ENCODE results near the gene VPS13D. TPM values are rescaled to one million over a fixed set of nuclear protein-coding genes. Genes with fewer than 3 reads are reported as not detected.

The VPS13D gene
- total RNA-seq, 1 donor from 2014 or later = 81.7 TPM

GRCh38 chr1:12206238-12206637 lies 23.6 kb upstream of the VPS13D start:
- Histone ChIP-seq H3K36me3 (peaks cover 50% of the 10 kb centered on the region), H3K9me3 (no peaks in the 10 kb centered on the region), H3K27me3 (ENCODE audit: low read depth) (no peaks in the 10 kb centered on the region), H3K4me1 (peaks cover 18% of the 10 kb centered on the region), H3K4me3 (no peak overlapping the region), H3K27ac (no peak overlapping the region)
- DNase-seq = no peak
- no peak for TF ChIP-seq CTCF (IDR thresholded peaks at IDR 0.05)
- intact Hi-C loops (cut with DNase I) = loop anchor here (5.0 kb wide), 1 partner anchor 79 kb away; no protein-coding TSS in a partner anchor
- no peak for ATAC-seq

- Histone ChIP-seq H3K4me1 (peaks cover 18% of the 10 kb centered on the region), H3K36me3 (peaks cover 47% of the 10 kb centered on the region), H3K27ac (no peak overlapping the region), H3K9me3 (no peaks in the 10 kb centered on the region), H3K4me3 (no peak overlapping the region), H3K27me3 (ENCODE audit: low read depth) (no peaks in the 10 kb centered on the region)
- DNase-seq = no peak
- ATAC-seq = no peak
- intact Hi-C loops (cut with DNase I) = loop anchor here (5.0 kb wide), 1 partner anchor 80 kb away; no protein-coding TSS in a partner anchor
- TF ChIP-seq CTCF (IDR thresholded peaks at IDR 0.05) = no peak
Measured at GRCh38 chr1:12206792-12207424, 22.9 kb upstream of the VPS13D start.

DNA sequence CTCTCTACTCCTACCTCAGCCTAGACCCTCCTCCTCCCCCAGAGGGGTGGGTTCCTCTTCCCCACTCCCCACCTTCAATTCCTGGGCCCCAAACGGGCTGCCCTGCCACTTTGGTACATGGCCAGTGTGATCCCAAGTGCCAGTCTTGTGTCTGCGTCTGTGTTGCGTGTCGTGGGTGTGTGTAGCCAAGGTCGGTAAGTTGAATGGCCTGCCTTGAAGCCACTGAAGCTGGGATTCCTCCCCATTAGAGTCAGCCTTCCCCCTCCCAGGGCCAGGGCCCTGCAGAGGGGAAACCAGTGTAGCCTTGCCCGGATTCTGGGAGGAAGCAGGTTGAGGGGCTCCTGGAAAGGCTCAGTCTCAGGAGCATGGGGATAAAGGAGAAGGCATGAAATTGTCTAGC lies 21.6 kb upstream of the VPS13D start:
- no peak for TF ChIP-seq CTCF (IDR thresholded peaks at IDR 0.05)
- intact Hi-C loops (cut with DNase I) = loop anchor here (5.0 kb wide), 1 partner anchor 81 kb away; no protein-coding TSS in a partner anchor
- no peak overlapping the region for H3K27ac ChIP-seq
- H3K27me3 ChIP-seq (ENCODE audit: low read depth) = no peaks in the 10 kb centered on the region
- H3K4me1 ChIP-seq = peaks cover 18% of the 10 kb centered on the region
- H3K4me3 ChIP-seq = no peak overlapping the region
- no peaks in the 10 kb centered on the region for H3K9me3 ChIP-seq
- H3K36me3 ChIP-seq = peaks cover 33% of the 10 kb centered on the region
- no peak for DNase-seq
- peak in 1 of 2 donors; percentile 1 for ATAC-seq

- Histone ChIP-seq H3K4me1 (peaks cover 18% of the 10 kb centered on the region), H3K27me3 (ENCODE audit: low read depth) (no peaks in the 10 kb centered on the region), H3K4me3 (no peak overlapping the region), H3K27ac (no peak overlapping the region), H3K9me3 (no peaks in the 10 kb centered on the region), H3K36me3 (peaks cover 26% of the 10 kb centered on the region)
- peak; percentile 90 to 92 for ATAC-seq
- peak; percentile 97 for TF ChIP-seq CTCF (IDR thresholded peaks at IDR 0.05)
- peak; percentile 86 for DNase-seq
- intact Hi-C loops (cut with DNase I) = loop anchor here (5.0 kb wide), 1 partner anchor 82 kb away; no protein-coding TSS in a partner anchor
Measured at GRCh38 chr1:12208764-12209494, 20.9 kb upstream of the VPS13D start.

- no peak overlapping the region for H3K27ac ChIP-seq
- DNase-seq = no peak
- H3K9me3 ChIP-seq = no peaks in the 10 kb centered on the region
- no peak overlapping the region for H3K4me3 ChIP-seq
- ATAC-seq = peak in 1 of 2 donors; percentile 5
- peaks cover 18% of the 10 kb centered on the region for H3K4me1 ChIP-seq
- H3K27me3 ChIP-seq (ENCODE audit: low read depth) = no peaks in the 10 kb centered on the region
- H3K36me3 ChIP-seq = peaks cover 22% of the 10 kb centered on the region
- TF ChIP-seq CTCF (IDR thresholded peaks at IDR 0.05) = no peak
- intact Hi-C loops (cut with DNase I) = loop anchor here (5.0 kb wide), 1 partner anchor 82 kb away; no protein-coding TSS in a partner anchor
Measured at GRCh38 chr1:12209495-12209832, 20.4 kb upstream of the VPS13D start.

Measured in lower lobe of right lung (tissue), 2 donors.